GM23248 (cell line): ENCODE results near the gene CLRN2.

Experiments
- EZH2 ChIP-seq: fragments of 200-600 bp; sonication (generic); IDR thresholded peaks from 2 replicates; pipeline ENCODE4 v1.6.1; 2018; ENCODE audit warnings: antibody characterized with exemption, mild to moderate bottlenecking; ENCODE audit not compliant: insufficient read depth, poor library complexity, severe bottlenecking
- EZH2phosphoT487 ChIP-seq: fragments of 200-600 bp; sonication (generic); IDR thresholded peaks from 2 replicates; pipeline ENCODE4 v1.6.1; 2018; ENCODE audit warnings: antibody characterized with exemption, moderate library complexity, mild to moderate bottlenecking, low read depth; ENCODE audit not compliant: insufficient read depth

DNA sequence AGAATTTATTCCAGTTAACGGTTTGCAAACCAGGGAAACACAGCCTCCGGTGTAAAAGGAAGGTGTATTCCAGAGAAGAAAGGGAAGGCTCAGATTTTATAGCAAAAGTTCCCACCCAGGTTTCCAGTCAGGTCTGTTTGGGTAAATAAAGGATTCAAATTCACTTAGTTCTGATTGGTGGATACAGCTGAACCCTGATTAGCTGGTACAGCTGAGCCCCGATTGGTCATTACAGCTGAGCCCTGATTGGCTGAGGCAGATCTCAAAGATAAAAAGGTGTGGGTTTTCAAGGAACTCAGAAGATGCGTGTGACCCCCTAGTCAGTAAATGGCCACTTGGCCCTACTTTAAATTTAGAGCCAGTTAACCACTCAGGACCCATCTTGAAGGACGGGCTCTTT, 6.6 kb downstream of the CLRN2 start:
- TF ChIP-seq EZH2 (no peak), EZH2phosphoT487 (no peak)
